ENCODE results near the gene JADE3.
"Not testable (repeated sequence)": the region's sequence is repeated elsewhere in the genome, so short reads cannot be mapped to it uniquely, and the experiment has no call there.

The JADE3 gene

GRCh38 chrX:46965125-46965758 is 53.0 kb downstream of the JADE3 start:
- TF ChIP-seq, protein P1, sequence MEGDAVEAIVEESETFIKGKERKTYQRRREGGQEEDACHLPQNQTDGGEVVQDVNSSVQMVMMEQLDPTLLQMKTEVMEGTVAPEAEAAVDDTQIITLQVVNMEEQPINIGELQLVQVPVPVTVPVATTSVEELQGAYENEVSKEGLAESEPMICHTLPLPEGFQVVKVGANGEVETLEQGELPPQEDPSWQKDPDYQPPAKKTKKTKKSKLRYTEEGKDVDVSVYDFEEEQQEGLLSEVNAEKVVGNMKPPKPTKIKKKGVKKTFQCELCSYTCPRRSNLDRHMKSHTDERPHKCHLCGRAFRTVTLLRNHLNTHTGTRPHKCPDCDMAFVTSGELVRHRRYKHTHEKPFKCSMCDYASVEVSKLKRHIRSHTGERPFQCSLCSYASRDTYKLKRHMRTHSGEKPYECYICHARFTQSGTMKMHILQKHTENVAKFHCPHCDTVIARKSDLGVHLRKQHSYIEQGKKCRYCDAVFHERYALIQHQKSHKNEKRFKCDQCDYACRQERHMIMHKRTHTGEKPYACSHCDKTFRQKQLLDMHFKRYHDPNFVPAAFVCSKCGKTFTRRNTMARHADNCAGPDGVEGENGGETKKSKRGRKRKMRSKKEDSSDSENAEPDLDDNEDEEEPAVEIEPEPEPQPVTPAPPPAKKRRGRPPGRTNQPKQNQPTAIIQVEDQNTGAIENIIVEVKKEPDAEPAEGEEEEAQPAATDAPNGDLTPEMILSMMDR (IDR thresholded peaks at IDR 0.05; ENCODE audit: low read depth, low read length, missing control alignments): no peak

DNA sequence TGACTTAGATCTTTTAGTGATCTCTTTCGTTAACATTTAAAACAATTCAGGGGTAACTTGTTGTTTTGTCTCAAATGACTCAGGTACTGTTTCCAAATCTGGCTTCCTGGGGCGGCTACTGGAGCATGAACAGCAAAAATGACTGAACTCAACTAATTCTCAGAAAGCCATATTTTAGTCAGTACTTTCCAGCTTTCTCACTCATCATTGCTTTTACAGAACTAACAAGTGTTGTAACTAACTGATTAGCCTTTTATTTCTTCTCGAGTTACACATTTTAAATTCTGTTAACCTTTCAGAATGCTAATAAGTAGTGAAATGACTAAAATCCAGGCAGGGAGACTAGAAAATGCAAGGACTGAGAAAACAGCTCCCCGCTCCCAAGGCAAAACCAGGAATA is 55.3 kb downstream of the JADE3 start:
- no peak overlapping the region for H3K4me3 ChIP-seq (ENCODE audit: low read depth, low read length)
- no peak for DNase-seq (ENCODE audit: low read depth)
- TF ChIP-seq, protein P1 (IDR thresholded peaks at IDR 0.05; ENCODE audit: low read depth, low read length, missing control alignments): no peak

More at GRCh38 chrX:46965125-46965758, 53.0 kb downstream of the JADE3 start:
- no peak overlapping the region for H3K4me3 ChIP-seq (ENCODE audit: low read depth, low read length)
- DNase-seq (ENCODE audit: low read depth): no peak

- not testable (repeated sequence) for H3K4me3 ChIP-seq (ENCODE audit: low read depth, low read length); DNase-seq (ENCODE audit: low read depth)
Measured at GRCh38 chrX:46977046-46977445, 64.8 kb downstream of the JADE3 start.

DNA sequence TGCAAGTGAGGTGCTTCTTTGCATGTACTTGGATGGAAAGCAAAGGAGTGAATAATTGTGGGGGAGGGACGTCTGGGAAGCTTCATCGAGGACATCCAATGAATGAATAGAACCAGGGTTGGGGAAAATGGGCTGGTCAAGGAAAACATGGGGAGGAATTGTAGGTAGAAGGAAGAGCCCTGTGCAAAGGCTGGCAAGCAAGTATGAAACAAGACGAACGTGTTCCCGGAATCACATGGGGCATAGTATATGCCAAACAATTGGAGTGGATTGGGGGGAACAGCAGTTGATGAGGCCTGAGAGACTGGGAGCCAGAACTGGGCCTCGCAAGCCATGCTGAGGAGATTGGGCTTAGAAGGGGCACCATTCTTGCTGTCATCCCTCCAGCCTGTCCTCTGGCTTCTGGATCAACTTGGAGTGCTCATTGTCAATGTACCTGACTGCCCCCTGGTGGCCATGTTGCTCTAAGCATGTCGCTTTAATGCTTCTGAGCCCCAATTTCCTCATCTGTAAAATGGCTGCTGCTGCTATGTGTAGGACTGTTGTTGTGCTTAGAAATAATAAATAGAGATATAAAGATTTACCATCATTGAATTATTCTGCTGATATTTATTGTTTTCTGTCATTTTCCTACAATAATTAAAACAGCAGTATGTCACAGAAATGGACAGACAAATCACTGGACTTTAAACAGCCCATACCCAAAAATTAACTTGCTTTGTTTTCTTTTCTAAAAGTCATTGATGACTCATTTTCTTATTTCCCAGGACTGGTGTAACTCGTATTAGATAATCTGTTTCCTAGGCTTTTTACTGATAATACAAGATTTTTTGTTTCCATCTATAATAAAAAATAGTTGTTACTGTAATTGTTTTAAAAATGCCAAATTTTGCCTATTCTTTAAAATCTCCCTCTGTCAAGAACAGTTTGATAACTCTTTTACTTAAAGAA is 66.4 kb downstream of the JADE3 start:
- H3K4me3 ChIP-seq (ENCODE audit: low read depth, low read length): no peak overlapping the region
- peak; percentile 36 for DNase-seq (ENCODE audit: low read depth)
- TF ChIP-seq, protein P1 (IDR thresholded peaks at IDR 0.05; ENCODE audit: low read depth, low read length, missing control alignments): peak; percentile 72

DNA sequence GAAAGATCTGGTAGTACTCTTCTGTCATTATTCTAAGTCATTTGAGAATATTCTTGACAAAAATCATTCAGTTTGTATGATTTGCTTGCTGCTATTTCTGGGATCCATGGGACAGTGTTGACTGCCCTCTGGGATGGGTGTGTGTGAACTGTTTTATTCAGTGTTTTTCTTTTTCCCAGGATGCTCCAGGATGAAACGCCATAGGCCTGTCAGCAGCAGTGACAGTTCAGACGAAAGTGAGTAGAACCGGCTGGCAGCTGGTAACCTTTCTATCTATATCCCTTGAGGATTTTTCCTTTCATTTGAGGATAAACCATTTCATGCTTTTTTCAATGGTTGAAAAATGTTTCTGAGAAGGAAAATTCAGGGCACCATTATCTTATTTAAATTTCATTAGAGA is 72.5 kb downstream of the JADE3 start:
- no peak overlapping the region for H3K4me3 ChIP-seq (ENCODE audit: low read depth, low read length)
- TF ChIP-seq, protein P1 (IDR thresholded peaks at IDR 0.05; ENCODE audit: low read depth, low read length, missing control alignments): no peak
- DNase-seq (ENCODE audit: low read depth): no peak

GRCh38 chrX:46989548-46989947 is 77.3 kb downstream of the JADE3 start:
- no peak for DNase-seq (ENCODE audit: low read depth)
- H3K4me3 ChIP-seq (ENCODE audit: low read depth, low read length): no peak overlapping the region
- TF ChIP-seq, protein P1 (IDR thresholded peaks at IDR 0.05; ENCODE audit: low read depth, low read length, missing control alignments): no peak

DNA sequence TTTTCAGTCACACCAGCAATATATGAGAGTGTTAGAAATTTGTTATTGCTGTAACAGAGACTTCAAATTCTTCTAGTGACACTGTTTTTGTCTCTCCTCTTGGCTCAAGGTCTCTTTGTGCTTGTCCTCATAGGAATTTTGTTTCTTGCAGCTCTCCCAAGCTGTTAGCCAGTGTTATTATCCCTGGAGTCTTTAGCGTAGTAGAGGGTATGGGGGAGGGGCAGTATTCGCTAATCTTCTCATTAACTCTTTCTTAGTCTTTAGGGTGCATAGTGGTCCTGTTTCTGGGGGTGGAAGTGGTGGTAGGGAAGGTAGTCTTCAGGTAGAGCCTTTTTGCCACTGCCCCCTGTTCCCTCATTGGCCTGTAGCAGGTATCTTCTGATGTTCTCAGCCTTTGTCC is 79.4 kb downstream of the JADE3 start:
- H3K4me3 ChIP-seq (ENCODE audit: low read depth, low read length): no peak overlapping the region
- DNase-seq (ENCODE audit: low read depth): no peak
- TF ChIP-seq, protein P1 (IDR thresholded peaks at IDR 0.05; ENCODE audit: low read depth, low read length, missing control alignments): no peak

Data from GM12864 (cell line).